Stimulated activated CD4-positive, alpha-beta T cell treated with anti-CD3 and anti-CD28 coated beads, Interleukin-1b, Interleukin-23, amount 100 ng/mL, for 24 hours (primary cell): Measurements from ENCODE around the gene FGFR1OP2.
A peak's percentile ranks its signal among the peaks of the same experiment; 100 is the strongest.
"Not testable (repeated sequence)": the region's sequence is repeated elsewhere in the genome, so short reads cannot be mapped to it uniquely, and the experiment has no call there.

ENCODE experiments used
- DNase-seq, 4 experiments: peaks; one replicate each; pipeline ENCODE4 v3.0.0-alpha.2; 2020; ENCODE audit warnings: low read depth in 4 of 4, low spot score in 1 of 4

Gene FGFR1OP2

GRCh38 chr12:26940516-26941214 is 2.4 kb downstream of the FGFR1OP2 start:
- no peak for DNase-seq

DNA sequence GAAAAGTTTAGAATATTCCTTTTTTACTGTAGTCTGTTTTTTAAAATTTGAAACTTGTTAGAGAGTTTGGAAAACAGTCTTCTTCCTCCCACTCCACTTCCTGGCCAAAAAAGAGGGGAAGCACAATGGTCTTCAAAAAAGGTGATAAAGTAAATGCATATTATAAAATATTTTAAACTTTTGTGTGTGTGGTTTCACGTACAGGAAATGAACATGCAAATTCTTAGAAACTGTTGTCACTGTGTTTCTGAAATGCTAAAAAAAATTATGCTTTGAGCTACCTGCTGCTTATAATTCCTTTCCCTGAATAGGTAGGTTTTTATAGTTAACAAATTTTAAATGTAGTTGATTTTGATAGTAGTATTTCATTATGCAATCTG is 2.9 kb downstream of the FGFR1OP2 start:
- no peak for DNase-seq

DNA sequence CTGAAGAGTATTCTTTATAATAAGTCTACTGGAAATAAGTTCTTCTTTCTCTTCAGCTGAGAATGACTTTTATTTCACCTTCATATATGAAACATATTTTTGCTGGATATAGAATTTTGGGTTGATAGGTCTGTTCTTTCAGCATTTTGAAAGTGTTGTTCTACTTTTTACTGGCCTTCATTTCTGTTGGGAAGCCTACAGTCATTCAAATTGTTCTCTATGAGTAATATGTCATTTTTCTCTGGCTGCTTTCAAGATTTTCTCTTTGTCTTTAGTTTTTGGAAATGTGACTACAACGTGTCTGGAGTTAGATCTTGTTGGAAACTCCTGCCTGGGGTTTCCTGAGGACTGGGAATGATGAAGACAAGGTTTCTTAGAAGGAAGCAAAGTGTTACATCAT is 10.0 kb downstream of the FGFR1OP2 start:
- no peak for DNase-seq

- DNase-seq = no peak
Measured at GRCh38 chr12:26953447-26953846, 15.2 kb downstream of the FGFR1OP2 start.

GRCh38 chr12:26954027-26954426 is 15.8 kb downstream of the FGFR1OP2 start:
- DNase-seq = no peak

DNA sequence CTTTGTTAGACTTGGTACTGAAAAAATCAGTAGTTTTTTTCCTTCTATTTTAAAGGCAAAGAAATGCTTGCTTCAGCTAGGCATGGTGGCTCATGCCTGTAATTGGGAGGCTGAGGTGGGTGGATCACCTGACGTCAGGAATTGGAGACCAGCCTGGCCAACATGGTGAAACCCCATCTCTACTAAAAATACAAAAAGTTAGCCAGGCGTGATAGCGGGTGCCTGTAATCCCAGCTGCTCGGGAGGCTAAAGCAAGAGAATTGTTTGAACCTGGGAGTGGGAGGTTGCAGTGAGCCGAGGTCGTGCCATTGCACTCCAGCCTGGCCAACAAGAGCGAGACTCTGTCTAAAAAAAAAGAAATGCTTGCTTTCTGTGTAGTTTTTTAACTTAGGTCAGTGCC is 23.1 kb downstream of the FGFR1OP2 start:
- not testable (repeated sequence) for DNase-seq

GRCh38 chr12:26961803-26962202 is 23.5 kb downstream of the FGFR1OP2 start:
- DNase-seq = no peak

DNA sequence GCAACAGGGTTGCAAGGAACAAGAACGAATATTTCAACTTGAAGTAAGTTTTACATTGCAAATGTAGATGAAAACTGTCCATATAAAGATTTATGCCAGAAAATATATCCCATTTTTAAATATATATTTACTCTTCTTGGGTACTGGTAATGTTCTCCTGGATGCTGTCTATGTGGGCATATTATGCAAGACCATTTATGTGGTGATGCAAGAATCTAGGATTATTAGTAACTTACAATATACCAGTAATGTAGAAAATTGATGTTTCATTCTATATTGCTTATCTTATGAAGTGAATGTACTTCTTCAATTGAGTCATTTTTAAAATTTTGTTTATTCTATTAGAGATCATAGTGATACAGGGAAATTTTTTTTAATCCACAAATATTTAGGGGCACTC is 25.1 kb downstream of the FGFR1OP2 start:
- no peak for DNase-seq

DNA sequence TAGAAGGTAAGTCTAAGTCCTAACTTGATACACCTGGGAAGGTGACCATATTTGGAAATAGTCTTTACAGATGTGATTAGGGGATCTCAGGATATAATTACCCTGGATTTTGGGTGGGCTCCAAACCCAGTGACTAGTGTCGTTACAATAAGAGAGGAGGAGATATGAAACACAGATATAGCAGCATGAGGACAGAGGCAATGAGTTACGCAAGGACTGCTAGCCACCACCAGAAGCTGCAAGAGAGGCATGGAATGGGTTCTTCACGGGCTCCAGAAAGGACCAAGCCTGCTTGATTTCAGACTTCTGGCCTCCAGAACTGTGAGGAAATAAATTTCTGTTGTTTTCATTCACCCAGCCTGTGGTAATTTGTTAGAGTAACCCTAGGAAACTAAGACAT is 28.6 kb downstream of the FGFR1OP2 start:
- DNase-seq = no peak

DNA sequence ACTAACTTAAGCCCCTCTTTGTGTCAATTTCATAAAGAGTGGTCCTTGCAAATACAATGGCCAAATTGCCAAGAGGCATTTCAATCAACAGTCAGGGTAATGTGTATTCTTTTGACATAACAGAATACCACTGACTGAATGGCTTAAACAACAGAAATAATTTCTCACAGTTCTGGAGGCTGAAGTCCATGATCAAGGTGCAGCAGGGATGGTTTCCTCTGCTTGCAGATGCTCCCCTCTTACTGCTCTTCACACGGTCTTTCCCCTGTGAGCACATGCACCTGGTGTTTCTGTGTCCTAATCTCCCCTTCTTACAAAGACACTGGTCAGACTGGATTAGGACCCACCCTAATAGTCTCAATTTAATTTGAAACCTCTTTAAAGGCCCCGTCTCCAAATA is 31.9 kb downstream of the FGFR1OP2 start:
- DNase-seq = no peak

GRCh38 chr12:26971963-26972362 is 33.7 kb downstream of the FGFR1OP2 start:
- peak; percentile 9 to 54 (median 32) for DNase-seq

- no peak for DNase-seq
Measured at GRCh38 chr12:26976687-26977086, 38.4 kb downstream of the FGFR1OP2 start.

GRCh38 chr12:26978801-26979200 is 40.5 kb downstream of the FGFR1OP2 start:
- DNase-seq = no peak

- DNase-seq = no peak
Measured at GRCh38 chr12:26979733-26980132, 41.5 kb downstream of the FGFR1OP2 start.

GRCh38 chr12:26982866-26983265 is 44.6 kb downstream of the FGFR1OP2 start:
- no peak for DNase-seq

DNA sequence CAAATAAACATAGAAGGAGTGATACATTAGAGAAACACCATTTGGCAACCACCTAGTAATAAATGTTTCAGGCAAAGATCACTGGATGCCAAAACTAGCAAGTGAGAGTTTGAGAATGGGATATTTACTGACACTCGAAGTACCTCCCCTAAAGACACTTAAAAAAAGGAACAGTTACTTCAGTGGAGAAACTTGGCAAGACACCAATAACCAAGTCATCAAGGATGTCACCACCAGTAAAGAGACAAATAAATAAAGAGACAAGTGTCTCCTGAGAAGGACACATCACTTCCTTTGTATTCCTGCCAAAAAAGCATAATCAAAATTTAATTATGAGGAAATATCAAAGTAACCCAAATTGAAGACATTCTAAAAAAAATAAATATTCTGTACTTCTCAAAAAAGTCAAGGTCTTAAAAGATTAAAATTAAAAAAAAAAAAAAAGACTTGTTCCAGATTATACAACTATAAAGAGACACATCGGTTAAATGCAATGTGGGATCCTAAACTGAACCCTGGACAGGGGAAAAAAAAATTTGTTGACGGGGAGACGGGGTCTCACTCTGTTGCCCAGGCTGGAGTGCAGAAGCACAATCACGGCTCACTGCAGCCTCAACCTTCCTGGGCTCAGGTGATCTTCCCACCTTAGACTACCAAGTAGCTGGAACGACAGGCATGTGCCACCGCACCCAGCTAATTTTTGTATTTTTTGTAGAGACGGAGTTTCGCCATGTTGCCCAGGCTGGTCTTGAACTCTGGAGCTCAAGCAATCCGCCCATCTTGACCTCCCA is 49.6 kb downstream of the FGFR1OP2 start:
- no peak for DNase-seq

DNA sequence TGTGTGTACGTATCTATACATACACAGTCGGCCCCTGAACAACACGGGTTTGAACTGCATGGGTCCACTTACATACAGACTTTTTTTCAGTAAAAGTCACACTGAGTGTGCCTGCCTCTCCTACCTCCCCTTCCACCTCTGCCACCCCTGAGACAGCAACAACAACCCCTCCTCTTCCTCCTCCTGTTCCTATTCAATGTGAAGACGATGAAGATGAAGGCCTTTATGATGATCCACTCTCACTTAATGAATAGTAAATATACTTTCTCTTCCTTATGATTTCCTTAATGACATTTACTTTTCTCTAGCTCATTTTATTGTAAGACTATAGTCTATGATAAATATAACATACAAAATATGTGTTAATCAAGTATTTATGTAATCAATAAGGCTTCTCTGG is 50.4 kb downstream of the FGFR1OP2 start:
- DNase-seq = no peak

GRCh38 chr12:26989873-26990272 is 51.6 kb downstream of the FGFR1OP2 start:
- DNase-seq = no peak

DNA sequence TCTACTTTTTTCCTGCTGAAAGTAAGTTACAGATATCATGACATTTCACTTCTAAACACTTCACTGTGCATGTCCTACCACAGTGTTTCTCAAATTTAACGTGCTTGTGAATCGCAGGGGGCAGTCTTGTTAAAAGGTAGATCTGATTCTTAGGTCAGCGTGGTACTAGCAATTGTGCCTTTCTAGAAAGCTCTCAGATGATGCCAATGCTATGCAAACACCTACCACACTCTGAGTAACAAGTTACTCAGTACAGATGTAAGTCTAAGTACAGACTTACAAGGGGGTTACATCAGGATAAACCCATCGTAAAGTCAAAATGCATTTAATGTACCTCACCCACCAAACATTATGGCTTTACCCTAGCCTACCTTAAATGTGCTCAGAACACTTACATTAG is 53.6 kb downstream of the FGFR1OP2 start:
- DNase-seq = no peak

DNA sequence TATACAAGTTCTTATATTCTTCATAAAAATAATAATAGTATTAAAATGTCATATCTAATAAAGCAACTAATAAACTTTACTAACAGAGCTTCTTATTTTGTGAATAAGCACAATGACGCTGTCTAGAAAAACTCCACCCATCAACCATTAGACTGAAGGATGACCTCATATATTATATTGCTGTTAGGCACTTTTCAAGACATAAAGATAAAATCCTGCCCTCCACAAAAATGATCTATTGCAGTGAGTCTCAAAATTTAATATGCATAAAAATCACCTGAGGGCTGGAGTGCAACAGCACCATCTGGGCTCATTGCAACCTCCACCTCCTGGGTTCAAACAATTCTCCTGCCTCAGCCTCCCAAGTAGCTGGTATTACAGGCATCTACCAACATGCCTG is 55.8 kb downstream of the FGFR1OP2 start:
- DNase-seq = no peak

DNA sequence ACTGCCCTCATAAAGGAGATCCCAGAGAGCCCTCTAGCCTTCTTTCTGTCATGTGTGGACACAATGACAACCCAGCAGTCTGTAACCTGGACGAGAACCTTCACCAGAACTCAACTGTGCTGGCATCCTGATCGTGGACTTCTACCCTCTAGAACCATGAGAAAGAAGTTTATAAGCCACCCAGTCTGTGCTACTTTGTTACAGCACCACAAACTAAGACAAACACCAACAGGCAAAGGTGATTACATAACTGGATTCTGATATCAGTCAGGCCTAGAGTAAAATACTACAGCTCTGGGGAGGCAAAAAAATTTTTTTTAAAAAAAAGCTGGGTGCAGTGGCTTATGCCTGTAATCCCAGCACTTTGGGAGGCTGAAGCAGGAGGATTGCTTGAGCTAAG is 57.4 kb downstream of the FGFR1OP2 start:
- DNase-seq = no peak

DNA sequence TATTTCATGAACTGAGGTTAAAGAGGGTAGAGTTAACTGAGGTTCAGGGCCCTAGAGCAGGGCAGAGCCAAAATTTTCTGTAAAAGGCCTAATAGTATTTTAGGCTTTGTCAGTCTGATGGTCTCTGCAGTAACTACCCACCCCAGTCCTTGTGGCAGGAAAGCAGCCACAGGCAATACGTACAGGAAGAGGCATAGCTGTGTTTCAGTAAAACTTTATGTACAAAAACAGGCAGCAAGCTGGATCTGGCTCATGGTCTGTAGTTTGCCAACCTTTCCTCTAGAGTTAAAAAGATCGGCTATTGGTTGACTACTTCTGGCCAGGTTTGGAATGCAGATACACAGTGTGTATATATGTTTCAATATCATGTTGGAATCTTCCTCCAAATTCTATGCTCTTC is 58.7 kb downstream of the FGFR1OP2 start:
- DNase-seq = no peak

DNA sequence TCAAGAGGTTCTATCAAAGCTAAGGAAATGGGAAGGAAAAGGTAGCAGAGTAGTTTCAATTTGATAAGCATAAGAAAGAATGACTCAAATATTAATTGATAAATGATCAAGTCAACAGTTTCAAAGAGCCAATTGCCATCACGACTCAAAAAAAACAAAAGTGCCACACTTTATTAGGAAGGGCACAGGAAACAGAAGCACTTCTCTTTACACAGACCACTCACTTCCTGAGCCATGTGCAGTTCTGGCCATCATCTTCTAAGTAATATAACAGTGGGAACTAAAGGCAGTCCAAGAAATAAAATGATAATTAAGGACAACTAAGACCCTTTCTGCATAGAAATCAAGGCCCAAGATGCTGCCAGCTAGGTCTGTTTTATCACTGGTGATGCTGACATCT is 62.7 kb downstream of the FGFR1OP2 start:
- DNase-seq = no peak
